C4-2B (cell line): ENCODE measurements around the gene C7orf57.

Experiments used
- CTCF ChIP-seq: fragments of 450-650 bp; conservative IDR thresholded peaks from 2 replicates; pipeline ENCODE4 v1.5.1; 2017; ENCODE audit warnings: mild to moderate bottlenecking
- ZFX ChIP-seq: fragments of 450-650 bp; IDR thresholded peaks from 2 replicates; pipeline ENCODE4 v1.6.1; 2017

DNA sequence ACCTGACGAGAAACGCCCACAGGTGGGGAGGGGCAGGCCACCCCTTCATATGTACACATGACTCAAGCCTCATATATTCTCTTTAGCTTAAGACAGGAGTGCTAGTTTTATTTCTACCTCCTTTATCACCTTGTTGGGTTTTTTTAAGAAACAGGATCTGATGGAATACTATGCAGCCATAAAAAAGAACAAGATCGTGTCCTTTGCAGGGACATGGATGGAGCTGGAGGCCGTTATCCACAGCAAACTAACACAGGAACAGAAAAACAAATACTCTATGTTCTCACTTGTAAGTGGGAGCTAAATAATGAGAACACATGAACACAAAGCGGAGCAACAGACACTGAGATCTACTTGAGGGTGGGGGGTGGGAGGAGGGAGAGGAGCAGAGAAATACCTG lies 44.8 kb upstream of the C7orf57 start:
- TF ChIP-seq CTCF = no peak
- no peak for TF ChIP-seq ZFX
